MCF 10A (cell line): ENCODE results near the gene SLC46A2. TPM values are rescaled to one million over a fixed set of nuclear protein-coding genes. Genes with fewer than 3 reads are reported as not detected.

Experiments
- BruUV-seq: library from RNA; stranded (reverse); fragments of 400-500 nt; replicated peaks from 2 replicates; lab custom pipeline; 2021; lab: Mats Ljungman, UMichigan
- CTCF ChIA-PET: fragments of 300-600 bp; sonication (Branson Sonifier 250); formaldehyde crosslinking; extraction: SDS; loops from one replicate; lab custom pipeline; 2021; ENCODE audit warnings: antibody characterized with exemption, inconsistent platforms; lab: Yijun Ruan, JAX
- POLR2A ChIA-PET: fragments of 300-600, 350-650 bp; sonication (Branson Sonifier 250); formaldehyde crosslinking; extraction: SDS; loops from one replicate; lab custom pipeline; 2020; ENCODE audit warnings: antibody characterized with exemption, inconsistent platforms; lab: Yijun Ruan, JAX
- DNase-seq: peaks from one replicate; pipeline ENCODE4 v3.0.0-alpha.2; 2018; ENCODE audit not compliant: unreplicated experiment
- H3K27ac Mint-ChIP-seq: one replicate; pipeline ENCODE4 v1.8.0; 2022; ENCODE audit warnings: mild to moderate bottlenecking, low read depth, mixed read lengths; ENCODE audit not compliant: unreplicated experiment
- H3K27me3 Mint-ChIP-seq: one replicate; pipeline ENCODE4 v1.8.0; 2022; ENCODE audit warnings: mixed read lengths; ENCODE audit not compliant: insufficient read depth, unreplicated experiment
- H3K36me3 Mint-ChIP-seq: one replicate; pipeline ENCODE4 v1.8.0; 2022; ENCODE audit warnings: mild to moderate bottlenecking, moderate library complexity, mixed read lengths; ENCODE audit not compliant: insufficient read depth, unreplicated experiment
- H3K4me1 Mint-ChIP-seq: one replicate; pipeline ENCODE4 v1.8.0; 2022; ENCODE audit warnings: mixed read lengths; ENCODE audit not compliant: insufficient read depth, unreplicated experiment
- H3K4me3 Mint-ChIP-seq: one replicate; pipeline ENCODE4 v1.8.0; 2022; ENCODE audit warnings: mild to moderate bottlenecking, moderate library complexity, mixed read lengths; ENCODE audit not compliant: unreplicated experiment
- H3K9me3 Mint-ChIP-seq: one replicate; pipeline ENCODE4 v1.8.0; 2022; ENCODE audit warnings: mixed read lengths; ENCODE audit not compliant: unreplicated experiment
- intact Hi-C: fragments of 100-400 bp; cut with micrococcal nuclease; formaldehyde crosslinking; loops from 2 replicates; pipeline ENCODE4 v1.14.1; 2022
- total RNA-seq: library from RNA; stranded (reverse); gene quantifications from 2 replicates; pipeline ENCODE4 v1.2.3, GENCODE V29; 2022
- TF ChIP-seq, protein P1 (sequence below): fragments of 200-600 bp; IDR thresholded peaks from one replicate; pipeline ENCODE4 v1.8.0; 2022; ENCODE audit warnings: antibody characterized with exemption, mild to moderate bottlenecking; ENCODE audit not compliant: unreplicated experiment

SLC46A2 gene
- total RNA-seq, 1 experiment from 2014 or later = not detected

GRCh38 chr9:112925058-112925641, 34.5 kb upstream of the SLC46A2 start:
- BruUV-seq = no TSS peak
- no peak overlapping the region for H3K27ac Mint-ChIP-seq
- TF ChIP-seq, protein P1, sequence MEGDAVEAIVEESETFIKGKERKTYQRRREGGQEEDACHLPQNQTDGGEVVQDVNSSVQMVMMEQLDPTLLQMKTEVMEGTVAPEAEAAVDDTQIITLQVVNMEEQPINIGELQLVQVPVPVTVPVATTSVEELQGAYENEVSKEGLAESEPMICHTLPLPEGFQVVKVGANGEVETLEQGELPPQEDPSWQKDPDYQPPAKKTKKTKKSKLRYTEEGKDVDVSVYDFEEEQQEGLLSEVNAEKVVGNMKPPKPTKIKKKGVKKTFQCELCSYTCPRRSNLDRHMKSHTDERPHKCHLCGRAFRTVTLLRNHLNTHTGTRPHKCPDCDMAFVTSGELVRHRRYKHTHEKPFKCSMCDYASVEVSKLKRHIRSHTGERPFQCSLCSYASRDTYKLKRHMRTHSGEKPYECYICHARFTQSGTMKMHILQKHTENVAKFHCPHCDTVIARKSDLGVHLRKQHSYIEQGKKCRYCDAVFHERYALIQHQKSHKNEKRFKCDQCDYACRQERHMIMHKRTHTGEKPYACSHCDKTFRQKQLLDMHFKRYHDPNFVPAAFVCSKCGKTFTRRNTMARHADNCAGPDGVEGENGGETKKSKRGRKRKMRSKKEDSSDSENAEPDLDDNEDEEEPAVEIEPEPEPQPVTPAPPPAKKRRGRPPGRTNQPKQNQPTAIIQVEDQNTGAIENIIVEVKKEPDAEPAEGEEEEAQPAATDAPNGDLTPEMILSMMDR = peak; percentile 49
- H3K27me3 Mint-ChIP-seq = no peaks in the 10 kb centered on the region
- CTCF ChIA-PET = interaction anchor here (0.6 to 7.3 kb wide), 11 partner anchors 10 to 355 kb away, joined by 3 to 42 read pairs (median 4); no protein-coding TSS in a partner anchor
- POLR2A ChIA-PET = interaction anchor here (0.6 to 0.7 kb wide), 2 partner anchors 199 to 459 kb away, joined by 3 to 4 read pairs; no protein-coding TSS in a partner anchor
- H3K4me3 Mint-ChIP-seq = no peak overlapping the region
- no peaks in the 10 kb centered on the region for H3K9me3 Mint-ChIP-seq
- intact Hi-C loops = loop anchor here (5.0 to 10.0 kb wide), 2 partner anchors 187 to 480 kb away; partner anchors contain the start of gene ALAD
- no peaks in the 10 kb centered on the region for H3K4me1 Mint-ChIP-seq
- no peaks in the 10 kb centered on the region for H3K36me3 Mint-ChIP-seq
- DNase-seq = peak; percentile 63

DNA sequence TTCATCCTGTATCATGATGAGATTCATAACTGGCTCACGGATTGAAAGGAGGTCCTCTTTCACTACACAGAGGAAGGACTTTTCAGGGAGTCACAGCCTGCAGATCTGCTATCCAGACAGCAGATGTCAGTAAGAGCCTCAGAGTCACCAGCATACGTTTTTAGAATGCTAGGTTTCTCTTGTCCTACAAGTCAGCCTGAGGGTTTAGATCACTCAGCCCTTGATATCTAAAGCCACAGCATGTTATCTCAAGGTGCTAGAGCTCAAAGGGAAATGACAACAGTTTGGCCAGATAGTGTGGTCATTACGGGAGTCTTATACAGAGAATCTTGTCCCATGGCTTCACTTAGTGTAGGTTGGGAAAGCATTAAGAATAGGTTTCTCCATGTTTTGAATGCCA, 30.9 kb upstream of the SLC46A2 start:
- ChIA-PET POLR2A (interaction anchor here (0.6 kb wide), 1 partner anchor 58 kb away, joined by 3 read pairs; no protein-coding TSS in a partner anchor), CTCF (interaction anchor here (0.6 to 7.3 kb wide), 14 partner anchors 10 to 835 kb away, joined by 3 to 44 read pairs (median 4); no protein-coding TSS in a partner anchor)
- Mint-ChIP-seq H3K36me3 (no peaks in the 10 kb centered on the region), H3K9me3 (no peaks in the 10 kb centered on the region), H3K4me1 (no peaks in the 10 kb centered on the region), H3K4me3 (no peak overlapping the region), H3K27me3 (no peaks in the 10 kb centered on the region), H3K27ac (no peak overlapping the region)
- intact Hi-C loops = loop anchor here (1.0 to 10.0 kb wide), 2 partner anchors 50 to 483 kb away; partner anchors contain the start of gene ALAD
- TF ChIP-seq, protein P1 = peak; percentile 50
- no TSS peak for BruUV-seq
- DNase-seq = peak; percentile 53

- no peak for DNase-seq
- H3K4me1 Mint-ChIP-seq = no peaks in the 10 kb centered on the region
- H3K36me3 Mint-ChIP-seq = no peaks in the 10 kb centered on the region
- CTCF ChIA-PET = interaction anchor here (0.6 to 7.3 kb wide), 4 partner anchors 14 to 226 kb away, joined by 3 to 42 read pairs (median 3); no protein-coding TSS in a partner anchor
- POLR2A ChIA-PET = no interaction called here
- no peak overlapping the region for H3K4me3 Mint-ChIP-seq
- BruUV-seq = no TSS peak
- H3K27me3 Mint-ChIP-seq = no peaks in the 10 kb centered on the region
- intact Hi-C loops = no loop called here
- no peaks in the 10 kb centered on the region for H3K9me3 Mint-ChIP-seq
- TF ChIP-seq, protein P1 = no peak
- H3K27ac Mint-ChIP-seq = no peak overlapping the region
Measured at GRCh38 chr9:112917987-112918362, 27.3 kb upstream of the SLC46A2 start.
